GM18867 (cell line): ENCODE data around the gene PRAC2.

ENCODE experiments used
- ATAC-seq: cut with Tn5 transposase; IDR thresholded peaks from one replicate; pipeline ENCODE4 v1.9.1; 2021; ENCODE audit warnings: mild to moderate bottlenecking, moderate library complexity; ENCODE audit not compliant: unreplicated experiment

Gene PRAC2

GRCh38 chr17:48719642-48720265 is 3.2 kb upstream of the PRAC2 start:
- no peak for ATAC-seq

GRCh38 chr17:48720266-48721008 is 2.5 kb upstream of the PRAC2 start:
- ATAC-seq: no peak

- no peak for ATAC-seq
Observed at GRCh38 chr17:48721009-48721402, 2.0 kb upstream of the PRAC2 start.

GRCh38 chr17:48722201-48722907 is 631 bp upstream of the PRAC2 start, which contains the start of gene PRAC1:
PRAC1 (minus strand) TSS chr17:48722518; CDS start chr17:48722392, 126 bp downstream.
- ATAC-seq: no peak

GRCh38 chr17:48723423-48724250 is 652 bp downstream of the PRAC2 start:
- ATAC-seq: no peak

- no peak for ATAC-seq
Observed at GRCh38 chr17:48724251-48725003, 1.4 kb downstream of the PRAC2 start.

GRCh38 chr17:48725004-48725287 is 2.0 kb downstream of the PRAC2 start:
- no peak for ATAC-seq

- no peak for ATAC-seq
Observed at GRCh38 chr17:48725288-48726064, 2.5 kb downstream of the PRAC2 start.

GRCh38 chr17:48726114-48726915 is 3.3 kb downstream of the PRAC2 start:
- ATAC-seq: no peak

GRCh38 chr17:48726916-48727286 is 3.9 kb downstream of the PRAC2 start:
- no peak for ATAC-seq

- no peak for ATAC-seq
Observed at GRCh38 chr17:48727415-48728175, 4.6 kb downstream of the PRAC2 start.

- no peak for ATAC-seq
Observed at GRCh38 chr17:48728232-48729231, 5.5 kb downstream of the PRAC2 start, which contains the start of gene HOXB13. HOXB13 (minus strand) TSS chr17:48728750; CDS start chr17:48728593, 157 bp downstream.

- ATAC-seq: no peak
Observed at GRCh38 chr17:48729335-48730239, 6.6 kb downstream of the PRAC2 start.

GRCh38 chr17:48730240-48730550 is 7.2 kb downstream of the PRAC2 start:
- ATAC-seq: no peak

GRCh38 chr17:48731355-48731754 is 8.4 kb downstream of the PRAC2 start:
- ATAC-seq: no peak
